PC-3 (cell line): ENCODE measurements around the gene HBB. TPM values are rescaled to one million over a fixed set of nuclear protein-coding genes. Genes with fewer than 3 reads are reported as not detected.

Experiments
- ATAC-seq: fragments of 200-7000 bp; cut with Tn5 transposase; 2 replicates; pipeline ENCODE4 v1.9.1; 2020; ENCODE audit warnings: mild to moderate bottlenecking, moderate library complexity
- BruUV-seq: library from RNA; stranded (reverse); fragments of 400-500 nt; replicated peaks from 2 replicates; lab custom pipeline; 2021; lab: Mats Ljungman, UMichigan
- CTCF ChIA-PET: fragments of 300-600 bp; sonication (Branson Sonifier 250); formaldehyde crosslinking; loops from one replicate; lab custom pipeline; 2022; ENCODE audit warnings: antibody characterized with exemption; lab: Charles Lee
- POLR2A ChIA-PET: fragments of 300-600 bp; sonication (Branson Sonifier 250); formaldehyde crosslinking; loops from one replicate; lab custom pipeline; 2022; ENCODE audit warnings: antibody characterized with exemption; ENCODE audit not compliant: unreplicated experiment; lab: Charles Lee
- DNase-seq: peaks from one replicate; pipeline ENCODE4 v3.0.0-alpha.2; 2015
- H2AFZ ChIP-seq: fragments of 300-600 bp; sonication (generic); 2 replicates; pipeline ENCODE4 v1.6.0; 2016; ENCODE audit warnings: antibody characterized with exemption, low read length
- H3F3A ChIP-seq: fragments of 300-600 bp; sonication (generic); one replicate; pipeline ENCODE4 v1.6.0; 2017; ENCODE audit warnings: antibody characterized with exemption, low read length, control low read depth, mild to moderate bottlenecking; ENCODE audit not compliant: unreplicated experiment
- H3K27ac ChIP-seq: fragments of 300-600 bp; sonication (generic); 2 replicates; pipeline ENCODE4 v1.5.1; 2016; ENCODE audit warnings: mild to moderate bottlenecking, low read length
- H3K27me3 ChIP-seq: fragments of 300-600 bp; sonication (generic); 2 replicates; pipeline ENCODE4 v1.6.1; 2016; ENCODE audit warnings: low read length, mixed read lengths
- H3K36me3 ChIP-seq: fragments of 300-600 bp; sonication (generic); 2 replicates; pipeline ENCODE4 v1.6.1; 2016; ENCODE audit warnings: low read depth, mixed run types, low read length, mixed read lengths
- H3K4me1 ChIP-seq: fragments of 300-600 bp; sonication (generic); 2 replicates; pipeline ENCODE4 v1.5.1; 2016; ENCODE audit warnings: low read length; ENCODE audit not compliant: insufficient read depth
- H3K4me2 ChIP-seq: fragments of 300-600 bp; sonication (generic); 2 replicates; pipeline ENCODE4 v1.6.0; 2016; ENCODE audit warnings: low read length
- H3K4me3 ChIP-seq: fragments of 300-600 bp; sonication (generic); 2 replicates; pipeline ENCODE4 v1.5.1; 2016; ENCODE audit warnings: mild to moderate bottlenecking, low read length, mixed read lengths
- H3K79me2 ChIP-seq: fragments of 300-600 bp; sonication (generic); 2 replicates; pipeline ENCODE4 v1.6.1; 2017; ENCODE audit warnings: low read length, mixed read lengths
- H3K9ac ChIP-seq: fragments of 300-600 bp; sonication (generic); 2 replicates; pipeline ENCODE4 v1.6.0; 2016; ENCODE audit warnings: mild to moderate bottlenecking, low read length
- H3K9me2 ChIP-seq: fragments of 300-600 bp; sonication (generic); replicated peaks from 2 replicates; pipeline ENCODE4 v1.6.1; 2016; ENCODE audit warnings: mixed run types, low read length, mixed read lengths
- H3K9me3 ChIP-seq: fragments of 300-600 bp; sonication (generic); 2 replicates; pipeline ENCODE4 v1.6.1; 2016; ENCODE audit warnings: low read length, mixed read lengths
- H4K20me1 ChIP-seq: fragments of 300-600 bp; sonication (generic); 2 replicates; pipeline ENCODE4 v1.6.1; 2016; ENCODE audit warnings: low read length, mixed read lengths
- CTCF ChIP-seq: fragments of 300-600 bp; sonication (generic); conservative IDR thresholded peaks from 2 replicates; pipeline ENCODE4 v1.5.1; 2017; ENCODE audit warnings: antibody characterized with exemption, low read depth, mild to moderate bottlenecking, low read length
- EZH2 ChIP-seq: fragments of 300-600 bp; sonication (generic); IDR thresholded peaks from one replicate; pipeline ENCODE4 v1.6.1; 2017; ENCODE audit warnings: antibody characterized with exemption, mild to moderate bottlenecking, low read length; ENCODE audit not compliant: unreplicated experiment
- EZH2phosphoT487 ChIP-seq: fragments of 300-600 bp; sonication (generic); IDR thresholded peaks from 2 replicates; pipeline ENCODE4 v1.6.1; 2018; ENCODE audit warnings: mild to moderate bottlenecking, antibody characterized with exemption, low read length, borderline replicate concordance
- intact Hi-C: fragments of 100-400 bp; cut with micrococcal nuclease; formaldehyde crosslinking; loops from 2 replicates; pipeline ENCODE4 v1.9.0; 2023
- total RNA-seq: library from RNA; depleted of rRNA; stranded (reverse); fragments of >200 nt; gene quantifications from 2 replicates; pipeline ENCODE4 v1.2.3, GENCODE V29; 2014

HBB gene
- total RNA-seq, 1 experiment from 2014 or later = not detected

GRCh38 chr11:5228124-5228523 lies 1.3 kb upstream of the HBB start:
- no peak for TF ChIP-seq CTCF
- TF ChIP-seq EZH2 = no peak
- TF ChIP-seq EZH2phosphoT487 = no peak
- Histone ChIP-seq H3F3A (no peaks in the 10 kb centered on the region), H3K27me3 (no peaks in the 10 kb centered on the region), H4K20me1 (no peaks in the 10 kb centered on the region), H3K4me2 (no peak overlapping the region), H3K9me2 (no peaks in the 10 kb centered on the region), H3K9me3 (no peaks in the 10 kb centered on the region), H2AFZ (no peak overlapping the region), H3K36me3 (no peaks in the 10 kb centered on the region), H3K9ac (no peak overlapping the region), H3K4me3 (no peak overlapping the region), H3K4me1 (no peaks in the 10 kb centered on the region), H3K27ac (no peak overlapping the region), H3K79me2 (no peaks in the 10 kb centered on the region)
- no TSS peak for BruUV-seq
- POLR2A ChIA-PET = no interaction called here
- no peak for ATAC-seq
- DNase-seq = no peak
- CTCF ChIA-PET = no interaction called here
- intact Hi-C loops = no loop called here

GRCh38 chr11:5227681-5228080 lies 810 bp upstream of the HBB start:
- Histone ChIP-seq H3K4me3 (no peak overlapping the region), H3K79me2 (no peaks in the 10 kb centered on the region), H3K9ac (no peak overlapping the region), H4K20me1 (no peaks in the 10 kb centered on the region), H3K9me2 (no peaks in the 10 kb centered on the region), H3K36me3 (no peaks in the 10 kb centered on the region), H3K27me3 (no peaks in the 10 kb centered on the region), H3F3A (no peaks in the 10 kb centered on the region), H3K27ac (no peak overlapping the region), H2AFZ (no peak overlapping the region), H3K9me3 (no peaks in the 10 kb centered on the region), H3K4me2 (no peak overlapping the region), H3K4me1 (no peaks in the 10 kb centered on the region)
- TF ChIP-seq EZH2 (no peak), CTCF (no peak), EZH2phosphoT487 (no peak)
- no peak for ATAC-seq
- intact Hi-C loops = no loop called here
- CTCF ChIA-PET = no interaction called here
- BruUV-seq = no TSS peak
- POLR2A ChIA-PET = no interaction called here
- no peak for DNase-seq

GRCh38 chr11:5225480-5225871 lies 1.4 kb downstream of the HBB start:
- no peak overlapping the region for H3K4me2 ChIP-seq
- no peaks in the 10 kb centered on the region for H3K79me2 ChIP-seq
- no peaks in the 10 kb centered on the region for H3K4me1 ChIP-seq
- H2AFZ ChIP-seq = no peak overlapping the region
- POLR2A ChIA-PET = no interaction called here
- no peaks in the 10 kb centered on the region for H3K27me3 ChIP-seq
- no peaks in the 10 kb centered on the region for H3F3A ChIP-seq
- TF ChIP-seq CTCF (no peak), EZH2phosphoT487 (no peak), EZH2 (no peak)
- no peak overlapping the region for H3K4me3 ChIP-seq
- no peak overlapping the region for H3K27ac ChIP-seq
- CTCF ChIA-PET = no interaction called here
- no peaks in the 10 kb centered on the region for H4K20me1 ChIP-seq
- H3K36me3 ChIP-seq = no peaks in the 10 kb centered on the region
- DNase-seq = no peak
- no peaks in the 10 kb centered on the region for H3K9me2 ChIP-seq
- intact Hi-C loops = no loop called here
- H3K9me3 ChIP-seq = no peaks in the 10 kb centered on the region
- no peak overlapping the region for H3K9ac ChIP-seq
- ATAC-seq = no peak
- BruUV-seq = no TSS peak
